GM12872 (cell line): Measurements from ENCODE around the gene NKD2.

Experiments
- TF ChIP-seq, protein P1 (sequence below): IDR thresholded peaks from 3 replicates; pipeline ENCODE4 v1.5.1; 2011; ENCODE audit warnings: low read depth, mild to moderate bottlenecking, low read length, moderate library complexity; ENCODE audit not compliant: insufficient read depth

The NKD2 gene

DNA sequence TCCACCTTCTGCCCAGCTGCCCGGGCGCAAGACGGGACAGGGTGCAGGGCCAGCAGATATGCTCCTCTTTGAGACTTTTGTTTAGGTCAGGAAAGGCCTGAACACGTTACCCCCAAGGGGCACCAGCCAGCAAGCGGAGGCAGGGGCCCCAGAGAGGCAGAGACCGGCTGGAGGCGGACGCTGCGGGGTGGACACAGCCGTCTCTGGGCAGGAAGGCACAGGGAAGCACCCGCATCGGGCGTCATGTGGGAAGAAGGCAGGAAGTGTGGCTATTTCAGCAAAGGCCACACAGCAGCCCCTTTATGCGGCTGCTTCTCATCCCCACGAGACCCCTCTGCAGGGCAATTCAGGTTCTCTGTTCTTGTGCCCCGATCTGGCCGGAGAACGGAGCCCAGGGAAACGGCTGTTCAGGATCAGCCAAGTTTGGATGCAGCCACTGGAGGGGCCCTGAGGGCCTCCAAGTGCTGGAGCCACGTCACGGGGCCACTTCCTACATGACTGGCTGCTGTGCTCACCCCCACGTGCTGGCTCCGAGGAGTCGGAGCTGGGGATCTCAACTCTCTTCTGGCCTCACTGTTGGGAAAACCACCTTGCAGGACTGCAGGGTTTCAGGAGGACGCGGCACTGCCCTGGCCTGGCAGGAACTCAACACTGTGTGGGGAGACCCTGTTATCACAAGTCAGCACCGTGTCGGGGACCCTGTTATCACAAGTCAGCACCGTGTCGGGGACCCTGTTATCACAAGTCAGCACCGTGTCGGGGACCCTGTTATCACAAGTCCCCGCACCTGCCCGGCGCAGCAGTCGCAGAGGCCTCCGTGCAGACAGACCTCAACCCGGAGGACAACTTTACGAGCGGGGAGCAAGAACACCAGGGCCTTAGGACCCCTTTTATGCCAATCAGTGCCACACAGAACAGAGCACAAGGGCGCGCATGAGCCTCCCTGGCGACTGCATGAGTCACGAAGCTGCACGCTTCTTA lies 58.8 kb downstream of the NKD2 start:
- TF ChIP-seq, protein P1, sequence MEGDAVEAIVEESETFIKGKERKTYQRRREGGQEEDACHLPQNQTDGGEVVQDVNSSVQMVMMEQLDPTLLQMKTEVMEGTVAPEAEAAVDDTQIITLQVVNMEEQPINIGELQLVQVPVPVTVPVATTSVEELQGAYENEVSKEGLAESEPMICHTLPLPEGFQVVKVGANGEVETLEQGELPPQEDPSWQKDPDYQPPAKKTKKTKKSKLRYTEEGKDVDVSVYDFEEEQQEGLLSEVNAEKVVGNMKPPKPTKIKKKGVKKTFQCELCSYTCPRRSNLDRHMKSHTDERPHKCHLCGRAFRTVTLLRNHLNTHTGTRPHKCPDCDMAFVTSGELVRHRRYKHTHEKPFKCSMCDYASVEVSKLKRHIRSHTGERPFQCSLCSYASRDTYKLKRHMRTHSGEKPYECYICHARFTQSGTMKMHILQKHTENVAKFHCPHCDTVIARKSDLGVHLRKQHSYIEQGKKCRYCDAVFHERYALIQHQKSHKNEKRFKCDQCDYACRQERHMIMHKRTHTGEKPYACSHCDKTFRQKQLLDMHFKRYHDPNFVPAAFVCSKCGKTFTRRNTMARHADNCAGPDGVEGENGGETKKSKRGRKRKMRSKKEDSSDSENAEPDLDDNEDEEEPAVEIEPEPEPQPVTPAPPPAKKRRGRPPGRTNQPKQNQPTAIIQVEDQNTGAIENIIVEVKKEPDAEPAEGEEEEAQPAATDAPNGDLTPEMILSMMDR: no peak

DNA sequence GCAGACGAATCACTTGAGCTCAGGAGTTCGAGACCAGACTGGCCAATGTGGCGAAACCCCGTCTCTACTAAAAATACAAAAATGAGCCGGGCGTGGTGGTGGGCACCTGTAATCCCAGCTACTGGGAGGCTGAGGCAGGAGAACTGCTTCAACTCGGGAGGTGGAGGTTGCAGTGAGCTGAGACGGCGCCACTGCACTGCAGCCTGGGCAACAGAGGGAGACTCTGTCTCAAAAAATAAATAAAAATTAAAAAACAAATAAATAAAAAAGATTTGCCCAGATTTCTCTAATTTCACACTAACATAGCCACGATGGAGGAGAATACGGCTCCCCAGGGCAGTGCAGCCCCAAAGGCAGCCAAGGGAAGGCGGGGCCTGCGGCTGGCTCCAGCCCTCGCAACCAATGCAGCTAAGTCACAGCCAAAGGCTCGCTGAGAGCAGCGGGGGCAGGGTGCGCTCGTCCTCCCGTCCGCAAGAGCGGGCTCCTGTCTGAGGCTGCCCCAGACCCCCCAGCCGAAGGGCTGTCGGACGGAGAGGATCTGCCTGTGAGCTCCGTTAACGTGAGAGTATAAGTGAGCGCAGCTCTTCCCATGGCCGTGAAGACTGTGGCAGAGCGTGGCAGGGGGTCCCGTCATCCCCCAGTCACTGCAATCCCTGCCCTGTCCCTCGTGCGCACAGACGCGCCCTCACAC lies 59.7 kb downstream of the NKD2 start:
- TF ChIP-seq, protein P1: no peak

DNA sequence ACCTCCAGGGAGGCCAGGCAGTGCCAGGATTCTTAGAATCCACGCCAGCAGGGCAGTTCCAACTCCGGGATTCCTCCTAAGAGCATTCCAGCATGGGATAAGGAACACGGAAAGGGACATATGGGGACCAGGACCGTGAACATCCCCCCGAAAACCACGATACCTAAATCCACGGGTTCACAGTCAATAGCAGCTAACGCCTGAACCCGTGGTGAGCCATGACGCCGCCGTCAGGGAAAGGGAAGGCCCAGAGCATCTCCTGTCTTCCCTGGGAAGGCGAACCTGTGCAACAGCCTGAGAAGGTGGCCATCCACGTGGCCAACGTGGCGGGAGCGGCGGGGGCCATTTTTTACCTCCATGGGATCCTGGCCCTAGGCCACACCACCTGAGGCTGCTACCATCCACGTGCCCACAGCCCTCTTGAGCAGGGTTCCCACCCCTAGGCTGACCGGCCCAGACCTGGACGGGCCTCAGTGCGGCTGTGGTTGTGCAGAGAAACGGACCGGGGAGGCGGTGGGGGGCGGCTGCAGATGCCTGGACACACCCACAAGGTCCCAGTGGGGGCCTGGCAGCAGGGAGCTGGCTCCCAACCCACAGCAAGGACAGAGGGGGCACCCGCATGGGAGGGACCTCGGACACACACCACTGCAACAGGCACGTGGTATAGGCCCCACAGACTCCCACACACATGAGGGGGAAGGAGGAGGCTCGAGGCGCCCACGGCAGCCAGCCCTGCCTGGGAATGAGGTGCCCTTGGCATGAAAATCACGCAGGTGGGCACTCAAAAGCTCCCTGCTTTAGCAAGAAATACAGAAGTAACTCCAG lies 60.5 kb downstream of the NKD2 start:
- TF ChIP-seq, protein P1: no peak

DNA sequence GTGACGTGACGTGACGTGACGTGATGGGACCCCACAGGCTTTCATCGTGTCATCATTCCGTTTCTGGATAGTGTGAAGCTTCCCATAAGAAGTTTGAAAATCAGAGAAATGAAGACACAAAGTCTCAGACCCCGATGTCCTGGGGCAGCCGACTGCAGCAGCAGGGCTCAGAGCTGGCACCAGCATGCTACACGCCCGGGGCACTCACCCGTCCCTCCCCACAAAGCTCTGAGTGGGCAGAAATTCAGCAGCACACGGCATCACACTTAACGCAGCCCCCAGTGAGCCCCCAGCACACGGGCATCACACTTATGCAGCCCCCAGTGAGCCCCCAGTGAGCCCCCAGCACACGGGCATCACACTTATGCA lies 61.1 kb downstream of the NKD2 start:
- TF ChIP-seq, protein P1: no peak

DNA sequence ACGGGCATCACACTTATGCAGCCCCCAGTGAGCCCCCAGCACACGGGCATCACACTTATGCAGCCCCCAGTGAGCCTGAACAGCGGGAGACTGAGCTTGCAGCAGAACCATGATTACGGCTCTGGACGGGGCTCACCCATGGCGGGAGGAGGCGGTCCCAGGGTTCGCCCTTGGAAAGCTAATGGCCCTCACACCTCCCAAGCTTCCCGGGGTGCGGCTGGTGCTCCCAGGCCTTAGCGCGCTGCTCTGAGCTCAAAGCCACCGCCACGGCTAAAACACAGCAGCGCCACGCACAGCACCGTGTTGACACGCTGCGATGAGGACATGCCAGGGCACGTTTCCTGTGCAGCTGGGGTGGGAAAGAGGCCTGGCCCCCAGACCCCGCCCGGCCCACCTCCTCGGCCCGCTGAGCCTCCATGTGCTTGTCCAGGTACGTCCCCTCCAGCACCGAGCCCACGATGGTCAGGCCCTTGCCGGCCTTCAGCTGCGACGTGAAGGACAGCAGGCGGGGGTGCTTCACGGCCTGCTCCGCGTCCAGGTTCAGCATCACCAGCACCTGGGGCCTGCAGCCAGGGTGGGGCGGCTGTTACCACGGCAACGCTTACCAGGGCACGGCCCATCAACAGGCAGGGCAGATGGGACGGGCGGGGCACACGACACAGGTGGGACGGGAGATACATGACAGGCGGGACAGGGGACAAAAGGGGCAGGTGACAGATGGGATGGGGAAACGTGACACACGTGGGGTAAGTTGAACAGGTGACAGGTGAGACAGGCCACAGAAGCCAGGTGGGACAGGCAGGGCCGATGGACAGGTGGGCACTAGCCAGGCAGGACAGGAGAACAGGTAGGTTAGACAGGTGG lies 64.9 kb downstream of the NKD2 start:
- TF ChIP-seq, protein P1: no peak

DNA sequence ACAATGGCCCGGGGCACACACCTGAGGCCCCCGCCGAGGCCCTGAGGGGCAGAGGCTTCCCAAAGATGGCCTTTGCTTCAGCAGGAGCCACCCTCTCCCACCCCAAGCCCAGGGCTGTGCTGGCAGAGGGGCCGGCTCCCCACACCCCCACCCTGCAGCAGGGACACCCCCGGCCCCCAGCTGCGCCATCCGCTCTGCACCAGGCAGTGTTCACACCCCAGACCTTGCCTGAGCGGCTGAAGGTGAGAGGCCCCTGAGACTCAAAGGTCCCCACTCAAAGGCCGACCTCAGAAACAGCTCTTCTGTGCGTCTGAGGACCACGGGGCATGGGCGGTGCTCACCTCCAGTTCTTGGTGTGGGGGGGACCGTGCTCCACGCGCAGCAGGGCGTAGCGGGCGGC lies 65.6 kb downstream of the NKD2 start:
- TF ChIP-seq, protein P1: no peak
